ENCODE results near the gene RCHY1. TPM values are rescaled to one million over a fixed set of nuclear protein-coding genes. Genes with fewer than 3 reads are reported as not detected.
A peak's percentile ranks its signal among the peaks of the same experiment; 100 is the strongest.
"Not testable (repeated sequence)": the region's sequence is repeated elsewhere in the genome, so short reads cannot be mapped to it uniquely, and the experiment has no call there.

RCHY1 gene
- total RNA-seq, 1 donor from 2014 or later: 33.4 TPM

- peak overlapping the region; percentile 90 for H2AFZ ChIP-seq (replicated peaks)
- H3K36me3 ChIP-seq: peaks cover 3% of the 10 kb centered on the region
- peaks cover 4% of the 10 kb centered on the region for H3F3A ChIP-seq (ENCODE audit: low read depth)
- Mint-ChIP-seq H3K4me1 (peaks cover 23% of the 10 kb centered on the region), H3K9me3 (peaks cover 9% of the 10 kb centered on the region), H3K36me3 (peaks cover 27% of the 10 kb centered on the region), H3K27me3 (ENCODE audit: insufficient read depth, low read depth) (no peaks in the 10 kb centered on the region), H3K27ac (peak overlapping the region; percentile 64), H3K4me3 (peak overlapping the region; percentile 93)
- peak overlapping the region; percentile 91 for H3K4me2 ChIP-seq
- peak overlapping the region; percentile 67 for H3K4me3 ChIP-seq
- H4K20me1 ChIP-seq (ENCODE audit: low read depth): no peaks in the 10 kb centered on the region
- H3K4me1 ChIP-seq: peaks cover 14% of the 10 kb centered on the region
- no peak overlapping the region for H3K9ac ChIP-seq
- H3K9me3 ChIP-seq (ENCODE audit: low read depth): no peaks in the 10 kb centered on the region
- no peak overlapping the region for H3K27ac ChIP-seq
- no peak for TF ChIP-seq EZH2 (IDR thresholded peaks at IDR 0.05)
- TF ChIP-seq EZH2phosphoT487 (IDR thresholded peaks at IDR 0.05): no peak
- no peak for TF ChIP-seq CTCF (IDR thresholded peaks at IDR 0.05)
- no peaks in the 10 kb centered on the region for H3K27me3 ChIP-seq
- peak; percentile 1 for DNase-seq (ENCODE audit: low spot score)
- peaks cover 71% of the 10 kb centered on the region for H3K79me2 ChIP-seq (ENCODE audit: low read depth)
Observed at GRCh38 chr4:75513526-75514130, 575 bp downstream of the RCHY1 start.

GRCh38 chr4:75512386-75513211 is 1.6 kb downstream of the RCHY1 start:
- Histone ChIP-seq H3K36me3 (no peaks in the 10 kb centered on the region), H3K4me1 (peaks cover 14% of the 10 kb centered on the region), H4K20me1 (ENCODE audit: low read depth) (no peaks in the 10 kb centered on the region), H3F3A (ENCODE audit: low read depth) (peaks cover 4% of the 10 kb centered on the region), H3K4me3 (peak overlapping the region; percentile 67), H3K9ac (no peak overlapping the region), H2AFZ (replicated peaks) (no peak overlapping the region), H3K4me2 (peak overlapping the region; percentile 91), H3K27me3 (no peaks in the 10 kb centered on the region), H3K79me2 (ENCODE audit: low read depth) (peaks cover 79% of the 10 kb centered on the region), H3K27ac (no peak overlapping the region), H3K9me3 (ENCODE audit: low read depth) (no peaks in the 10 kb centered on the region)
- Mint-ChIP-seq H3K36me3 (peaks cover 22% of the 10 kb centered on the region), H3K27ac (no peak overlapping the region), H3K4me3 (peak overlapping the region; percentile 93), H3K27me3 (ENCODE audit: insufficient read depth, low read depth) (no peaks in the 10 kb centered on the region), H3K9me3 (peaks cover 9% of the 10 kb centered on the region), H3K4me1 (peaks cover 23% of the 10 kb centered on the region)
- TF ChIP-seq EZH2 (IDR thresholded peaks at IDR 0.05): no peak
- TF ChIP-seq CTCF (IDR thresholded peaks at IDR 0.05): no peak
- TF ChIP-seq EZH2phosphoT487 (IDR thresholded peaks at IDR 0.05): no peak
- DNase-seq (ENCODE audit: low spot score): peak; percentile 6

GRCh38 chr4:75511841-75512240 is 2.4 kb downstream of the RCHY1 start:
- Histone ChIP-seq H3K79me2 (ENCODE audit: low read depth) (peaks cover 86% of the 10 kb centered on the region), H3K4me2 (peak overlapping the region; percentile 91), H3K9ac (no peak overlapping the region), H3K27ac (no peak overlapping the region), H3K27me3 (no peaks in the 10 kb centered on the region), H2AFZ (replicated peaks) (no peak overlapping the region), H3K4me1 (peaks cover 14% of the 10 kb centered on the region), H3K4me3 (no peak overlapping the region), H3K9me3 (ENCODE audit: low read depth) (no peaks in the 10 kb centered on the region), H3F3A (ENCODE audit: low read depth) (peaks cover 4% of the 10 kb centered on the region), H3K36me3 (no peaks in the 10 kb centered on the region), H4K20me1 (ENCODE audit: low read depth) (no peaks in the 10 kb centered on the region)
- Mint-ChIP-seq H3K9me3 (peaks cover 9% of the 10 kb centered on the region), H3K27me3 (ENCODE audit: insufficient read depth, low read depth) (no peaks in the 10 kb centered on the region), H3K4me3 (no peak overlapping the region), H3K4me1 (peaks cover 23% of the 10 kb centered on the region), H3K36me3 (peaks cover 24% of the 10 kb centered on the region), H3K27ac (no peak overlapping the region)
- no peak for DNase-seq (ENCODE audit: low spot score)
- TF ChIP-seq CTCF (IDR thresholded peaks at IDR 0.05) (no peak), EZH2 (IDR thresholded peaks at IDR 0.05) (no peak), EZH2phosphoT487 (IDR thresholded peaks at IDR 0.05) (no peak)

GRCh38 chr4:75509592-75509991 is 4.6 kb downstream of the RCHY1 start:
- H3K27ac ChIP-seq; H3F3A ChIP-seq (ENCODE audit: low read depth); H3K9me3 Mint-ChIP-seq; H3K4me3 ChIP-seq; DNase-seq (ENCODE audit: low spot score); H4K20me1 ChIP-seq (ENCODE audit: low read depth); H3K9me3 ChIP-seq (ENCODE audit: low read depth); H3K27me3 ChIP-seq; H3K36me3 ChIP-seq; H3K27ac Mint-ChIP-seq; H3K9ac ChIP-seq; H3K4me3 Mint-ChIP-seq; H2AFZ ChIP-seq (replicated peaks); H3K4me2 ChIP-seq; H3K27me3 Mint-ChIP-seq (ENCODE audit: insufficient read depth, low read depth): not testable (repeated sequence)
- peaks cover 13% of the 10 kb centered on the region for H3K4me1 Mint-ChIP-seq
- H3K79me2 ChIP-seq (ENCODE audit: low read depth): peaks cover 73% of the 10 kb centered on the region
- H3K36me3 Mint-ChIP-seq: peaks cover 30% of the 10 kb centered on the region
- H3K4me1 ChIP-seq: peaks cover 14% of the 10 kb centered on the region

Measured in neural progenitor cell (in vitro differentiated cells).